MM.1S (cell line): ENCODE measurements around the gene TRPM8.

Source experiments
- DNase-seq: peaks from one replicate; pipeline ENCODE4 v3.0.0-alpha.2; 2015
- H2AFZ ChIP-seq: fragments of 300-600 bp; sonication (generic); 2 replicates; pipeline ENCODE4 v1.6.0; 2016; ENCODE audit warnings: antibody characterized with exemption, low read length
- H3F3A ChIP-seq: fragments of 300-600 bp; sonication (generic); 2 replicates; pipeline ENCODE4 v1.6.1; 2016; ENCODE audit warnings: mild to moderate bottlenecking, antibody characterized with exemption, low read length, moderate library complexity, mixed read lengths; ENCODE audit not compliant: insufficient read depth
- H3K27ac ChIP-seq: fragments of 300-600 bp; sonication (generic); 2 replicates; pipeline ENCODE4 v1.5.1; 2016; ENCODE audit warnings: mild to moderate bottlenecking, low read length
- H3K27me3 ChIP-seq: fragments of 300-600 bp; sonication (generic); replicated peaks from 2 replicates; pipeline ENCODE4 v1.6.0; 2016; ENCODE audit warnings: low read length; ENCODE audit not compliant: insufficient read depth
- H3K36me3 ChIP-seq: fragments of 300-600 bp; sonication (generic); replicated peaks from 2 replicates; pipeline ENCODE4 v1.6.1; 2016; ENCODE audit warnings: mild to moderate bottlenecking, low read length, mixed read lengths; ENCODE audit not compliant: insufficient read depth
- H3K4me1 ChIP-seq: fragments of 300-600 bp; sonication (generic); 2 replicates; pipeline ENCODE4 v1.6.1; 2016; ENCODE audit warnings: low read length, mixed read lengths
- H3K4me2 ChIP-seq: fragments of 300-600 bp; sonication (generic); 2 replicates; pipeline ENCODE4 v1.6.0; 2016; ENCODE audit warnings: low read depth, low read length
- H3K4me3 ChIP-seq: fragments of 300-600 bp; sonication (generic); 2 replicates; pipeline ENCODE4 v1.5.1; 2016; ENCODE audit warnings: low read length, mixed read lengths
- H3K79me2 ChIP-seq: fragments of 300-600 bp; sonication (generic); 2 replicates; pipeline ENCODE4 v1.6.1; 2016; ENCODE audit warnings: mixed run types, low read length, mixed read lengths
- H3K9ac ChIP-seq: fragments of 300-600 bp; sonication (generic); 2 replicates; pipeline ENCODE4 v1.6.1; 2016; ENCODE audit warnings: low read length, mixed read lengths
- H3K9me2 ChIP-seq: fragments of 300-600 bp; sonication (generic); replicated peaks from 2 replicates; pipeline ENCODE4 v1.6.1; 2016; ENCODE audit warnings: mild to moderate bottlenecking, low read length, mixed read lengths; ENCODE audit not compliant: insufficient read depth
- H3K9me3 ChIP-seq: fragments of 300-600 bp; sonication (generic); replicated peaks from 2 replicates; pipeline ENCODE4 v1.6.1; 2016; ENCODE audit warnings: mild to moderate bottlenecking, low read length, mixed read lengths; ENCODE audit not compliant: insufficient read depth
- H4K20me1 ChIP-seq: fragments of 300-600 bp; sonication (generic); 2 replicates; pipeline ENCODE4 v1.6.1; 2016; ENCODE audit warnings: mild to moderate bottlenecking, low read length, moderate library complexity, mixed read lengths; ENCODE audit not compliant: insufficient read depth
- EZH2 ChIP-seq: fragments of 300-600 bp; sonication (generic); optimal IDR thresholded peaks from 2 replicates; pipeline ENCODE3; 2017; ENCODE audit warnings: low read depth, mild to moderate bottlenecking, antibody characterized with exemption, low read length, mixed read lengths
- EZH2phosphoT487 ChIP-seq: fragments of 300-600 bp; sonication (generic); IDR thresholded peaks from 2 replicates; pipeline ENCODE4 v1.6.1; 2018; ENCODE audit warnings: antibody characterized with exemption, low read length
- TF ChIP-seq, protein P1 (sequence below): fragments of 300-600 bp; sonication (generic); IDR thresholded peaks from 2 replicates; pipeline ENCODE4 v1.5.1; 2016; ENCODE audit warnings: antibody characterized with exemption, low read length, mixed read lengths

The TRPM8 gene

DNA sequence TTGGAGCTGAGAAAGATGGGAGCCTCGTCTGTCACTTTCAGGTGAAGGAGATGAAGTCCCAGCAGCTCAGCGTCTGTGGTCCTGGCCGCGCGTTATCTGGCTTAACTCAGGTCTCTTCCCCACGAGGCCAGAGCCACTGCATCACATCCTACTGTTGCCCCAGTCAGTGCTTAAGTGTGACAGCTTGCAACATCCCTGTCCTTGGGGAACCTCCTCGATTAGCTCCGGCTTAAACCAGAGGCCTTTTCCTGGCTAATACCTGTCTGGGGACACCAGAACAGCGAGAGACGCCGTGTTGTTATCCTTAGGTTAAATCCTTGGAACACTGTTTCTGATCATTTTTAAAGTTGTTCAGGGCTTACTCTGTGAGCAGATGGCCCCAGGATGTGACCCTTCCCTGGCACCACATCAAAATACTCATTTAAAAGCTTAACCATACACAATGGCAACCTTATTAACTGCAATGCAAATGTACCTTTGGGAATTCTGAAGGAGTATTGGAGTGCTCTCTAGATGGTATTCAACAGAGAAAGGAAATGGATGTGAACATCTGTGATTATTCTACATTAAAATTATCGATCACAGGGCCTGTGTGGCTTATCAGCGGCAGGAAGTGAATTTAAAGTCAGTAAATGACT is 72.2 kb downstream of the TRPM8 start:
- Histone ChIP-seq H3K36me3 (no peaks in the 10 kb centered on the region), H3F3A (peaks cover 10% of the 10 kb centered on the region), H4K20me1 (no peaks in the 10 kb centered on the region), H3K27me3 (no peaks in the 10 kb centered on the region), H3K4me1 (peaks cover 38% of the 10 kb centered on the region), H3K9me2 (no peaks in the 10 kb centered on the region), H3K9ac (no peak overlapping the region), H3K4me3 (no peak overlapping the region), H3K4me2 (peak overlapping the region; percentile 46), H3K79me2 (no peaks in the 10 kb centered on the region), H3K27ac (peak overlapping the region; percentile 62; the same call in 1 of the 2 replicates), H3K9me3 (no peaks in the 10 kb centered on the region), H2AFZ (no peak overlapping the region)
- no peak for DNase-seq
- TF ChIP-seq EZH2 (no peak), EZH2phosphoT487 (no peak)
- TF ChIP-seq, protein P1, sequence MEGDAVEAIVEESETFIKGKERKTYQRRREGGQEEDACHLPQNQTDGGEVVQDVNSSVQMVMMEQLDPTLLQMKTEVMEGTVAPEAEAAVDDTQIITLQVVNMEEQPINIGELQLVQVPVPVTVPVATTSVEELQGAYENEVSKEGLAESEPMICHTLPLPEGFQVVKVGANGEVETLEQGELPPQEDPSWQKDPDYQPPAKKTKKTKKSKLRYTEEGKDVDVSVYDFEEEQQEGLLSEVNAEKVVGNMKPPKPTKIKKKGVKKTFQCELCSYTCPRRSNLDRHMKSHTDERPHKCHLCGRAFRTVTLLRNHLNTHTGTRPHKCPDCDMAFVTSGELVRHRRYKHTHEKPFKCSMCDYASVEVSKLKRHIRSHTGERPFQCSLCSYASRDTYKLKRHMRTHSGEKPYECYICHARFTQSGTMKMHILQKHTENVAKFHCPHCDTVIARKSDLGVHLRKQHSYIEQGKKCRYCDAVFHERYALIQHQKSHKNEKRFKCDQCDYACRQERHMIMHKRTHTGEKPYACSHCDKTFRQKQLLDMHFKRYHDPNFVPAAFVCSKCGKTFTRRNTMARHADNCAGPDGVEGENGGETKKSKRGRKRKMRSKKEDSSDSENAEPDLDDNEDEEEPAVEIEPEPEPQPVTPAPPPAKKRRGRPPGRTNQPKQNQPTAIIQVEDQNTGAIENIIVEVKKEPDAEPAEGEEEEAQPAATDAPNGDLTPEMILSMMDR, result no peak

DNA sequence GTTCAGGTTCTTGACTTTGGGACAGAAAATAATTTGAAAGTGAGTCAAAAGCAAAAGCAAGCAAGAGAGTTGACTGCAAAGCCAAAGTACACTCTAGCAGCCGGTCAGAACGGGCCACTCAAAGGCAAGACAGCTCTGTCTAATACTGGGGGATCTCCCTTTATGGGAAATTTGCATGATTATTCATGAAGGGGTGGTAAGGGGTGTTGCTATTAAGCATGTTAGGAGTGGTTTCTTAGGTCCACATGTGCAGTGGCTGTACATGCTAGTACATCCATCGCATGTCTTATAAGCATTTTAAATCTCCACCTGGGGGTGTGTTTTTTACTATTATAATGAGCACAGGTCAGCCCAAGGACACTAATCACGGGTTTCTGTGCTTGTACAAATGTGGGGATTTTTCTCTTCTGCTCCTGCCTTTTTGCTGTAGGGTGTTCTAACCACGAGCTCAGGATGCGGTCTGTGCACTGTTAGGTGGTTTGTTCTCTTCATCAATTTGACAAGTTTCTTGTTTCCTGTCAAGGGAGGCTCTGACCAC is 73.2 kb downstream of the TRPM8 start:
- peak overlapping the region; percentile 21; the same call in 1 of the 2 replicates for H3K4me3 ChIP-seq
- H3K9me3 ChIP-seq, result no peaks in the 10 kb centered on the region
- TF ChIP-seq, protein P1, result no peak
- no peak for TF ChIP-seq EZH2phosphoT487
- TF ChIP-seq EZH2, result no peak
- no peaks in the 10 kb centered on the region for H4K20me1 ChIP-seq
- peak overlapping the region; percentile 46 for H3K4me2 ChIP-seq
- peak; percentile 84 for DNase-seq
- no peaks in the 10 kb centered on the region for H3K9me2 ChIP-seq
- peaks cover 10% of the 10 kb centered on the region for H3F3A ChIP-seq
- peak overlapping the region; percentile 62; the same call in 1 of the 2 replicates for H3K27ac ChIP-seq
- no peaks in the 10 kb centered on the region for H3K36me3 ChIP-seq
- no peaks in the 10 kb centered on the region for H3K27me3 ChIP-seq
- no peaks in the 10 kb centered on the region for H3K79me2 ChIP-seq
- H3K9ac ChIP-seq, result peak overlapping the region; percentile 13; the same call in 1 of the 2 replicates
- peaks cover 37% of the 10 kb centered on the region for H3K4me1 ChIP-seq
- no peak overlapping the region for H2AFZ ChIP-seq

DNA sequence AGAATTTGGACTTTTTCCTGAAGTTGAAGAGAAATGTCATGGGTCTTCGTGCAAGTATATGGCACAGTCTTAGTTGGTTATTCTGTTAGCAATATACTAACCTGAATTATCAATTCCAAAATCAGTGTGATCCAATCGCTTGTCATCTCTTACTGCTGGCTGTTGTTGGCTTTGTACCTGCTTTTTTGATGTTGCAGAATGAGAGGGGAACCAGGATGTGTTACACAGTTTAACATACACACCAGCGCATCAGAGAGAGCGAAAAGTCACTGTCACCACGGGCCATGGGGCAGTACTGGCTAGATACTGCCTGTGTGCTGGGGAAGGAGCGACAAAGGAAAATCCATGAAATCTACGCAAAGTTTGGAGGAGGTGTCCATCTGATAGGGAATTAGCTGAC is 74.0 kb downstream of the TRPM8 start:
- H3K27ac ChIP-seq, result peak overlapping the region; percentile 62; the same call in 1 of the 2 replicates
- H3K4me3 ChIP-seq, result no peak overlapping the region
- H3K79me2 ChIP-seq, result no peaks in the 10 kb centered on the region

More for the DNA sequence above, 74.0 kb downstream of the TRPM8 start:
- Histone ChIP-seq H3K4me2 (no peak overlapping the region), H2AFZ (no peak overlapping the region), H4K20me1 (no peaks in the 10 kb centered on the region), H3K9ac (no peak overlapping the region), H3K36me3 (no peaks in the 10 kb centered on the region), H3K9me2 (no peaks in the 10 kb centered on the region), H3F3A (peaks cover 10% of the 10 kb centered on the region), H3K9me3 (no peaks in the 10 kb centered on the region), H3K27me3 (no peaks in the 10 kb centered on the region), H3K4me1 (peaks cover 28% of the 10 kb centered on the region)
- DNase-seq, result no peak
- TF ChIP-seq EZH2phosphoT487 (no peak), EZH2 (no peak)
- TF ChIP-seq, protein P1, result no peak
